Central memory CD4-positive, alpha-beta T cell (primary cell): ENCODE results near the gene TCEANC2.
"Not testable (repeated sequence)": the region's sequence is repeated elsewhere in the genome, so short reads cannot be mapped to it uniquely, and the experiment has no call there.

Source experiments
- DNase-seq: peaks from one replicate; pipeline ENCODE4 v3.0.0; 2022

The TCEANC2 gene

GRCh38 chr1:54091666-54092065, 38.3 kb downstream of the TCEANC2 start:
- no peak for DNase-seq

- DNase-seq: no peak
These were observed 40.8 kb downstream of the TCEANC2 start for GRCh38 chr1:54094001-54094729.

- not testable (repeated sequence) for DNase-seq
These were observed 41.3 kb downstream of the TCEANC2 start for GRCh38 chr1:54094730-54095105.

GRCh38 chr1:54095546-54096226, 42.3 kb downstream of the TCEANC2 start:
- no peak for DNase-seq

GRCh38 chr1:54096227-54096876, 42.9 kb downstream of the TCEANC2 start:
- no peak for DNase-seq

- no peak for DNase-seq
These were observed 43.5 kb downstream of the TCEANC2 start for GRCh38 chr1:54096877-54097240.

- no peak for DNase-seq
These were observed 45.7 kb downstream of the TCEANC2 start for GRCh38 chr1:54099061-54099610.

- no peak for DNase-seq
These were observed 47.1 kb downstream of the TCEANC2 start for GRCh38 chr1:54100500-54100899.

GRCh38 chr1:54103414-54103813, 50.0 kb downstream of the TCEANC2 start:
- no peak for DNase-seq

GRCh38 chr1:54104613-54105012, 51.2 kb downstream of the TCEANC2 start:
- DNase-seq: not testable (repeated sequence)

GRCh38 chr1:54105080-54105479, 51.7 kb downstream of the TCEANC2 start:
- DNase-seq: no peak

GRCh38 chr1:54105736-54106269, 52.4 kb downstream of the TCEANC2 start:
- no peak for DNase-seq

- no peak for DNase-seq
These were observed 53.7 kb downstream of the TCEANC2 start for GRCh38 chr1:54107131-54107530.

GRCh38 chr1:54108156-54108555, 54.7 kb downstream of the TCEANC2 start:
- no peak for DNase-seq

- DNase-seq: no peak
These were observed 56.0 kb downstream of the TCEANC2 start for GRCh38 chr1:54109129-54110090.

- no peak for DNase-seq
These were observed 57.6 kb downstream of the TCEANC2 start for GRCh38 chr1:54110996-54111395.

GRCh38 chr1:54111624-54112023, 58.2 kb downstream of the TCEANC2 start:
- no peak for DNase-seq

- no peak for DNase-seq
These were observed 58.6 kb downstream of the TCEANC2 start for GRCh38 chr1:54112027-54112426.

GRCh38 chr1:54112705-54113368, 59.4 kb downstream of the TCEANC2 start:
- no peak for DNase-seq

GRCh38 chr1:54114001-54114400, 60.6 kb downstream of the TCEANC2 start:
- DNase-seq: no peak

- DNase-seq: no peak
These were observed 61.5 kb downstream of the TCEANC2 start for GRCh38 chr1:54114955-54115354.

GRCh38 chr1:54115520-54115919, 62.1 kb downstream of the TCEANC2 start:
- DNase-seq: no peak
